Endothelial cell (in vitro differentiated cells): ENCODE results near the gene LEMD1. TPM values are rescaled to one million over a fixed set of nuclear protein-coding genes. Genes with fewer than 3 reads are reported as not detected.

Source experiments
- DNase-seq: peaks from one replicate; pipeline ENCODE4 v3.0.0; 2021; ENCODE audit warnings: low spot score
- H3K27ac Mint-ChIP-seq: one replicate; pipeline ENCODE4 v1.8.0; 2021; ENCODE audit warnings: mixed read lengths, inconsistent platforms; ENCODE audit not compliant: unreplicated experiment
- H3K27me3 Mint-ChIP-seq: one replicate; pipeline ENCODE4 v1.8.0; 2021; ENCODE audit warnings: mild to moderate bottlenecking, moderate library complexity, mixed read lengths, inconsistent platforms; ENCODE audit not compliant: unreplicated experiment
- H3K36me3 Mint-ChIP-seq: one replicate; pipeline ENCODE4 v1.8.0; 2021; ENCODE audit warnings: mild to moderate bottlenecking, low read depth, mixed read lengths, inconsistent platforms; ENCODE audit not compliant: unreplicated experiment
- H3K4me1 Mint-ChIP-seq: one replicate; pipeline ENCODE4 v1.8.0; 2021; ENCODE audit warnings: mild to moderate bottlenecking, mixed read lengths, inconsistent platforms; ENCODE audit not compliant: unreplicated experiment
- H3K4me3 Mint-ChIP-seq: one replicate; pipeline ENCODE4 v1.8.0; 2021; ENCODE audit warnings: mild to moderate bottlenecking, mixed read lengths, inconsistent platforms; ENCODE audit not compliant: unreplicated experiment
- H3K9me3 Mint-ChIP-seq: one replicate; pipeline ENCODE4 v1.8.0; 2021; ENCODE audit warnings: mixed read lengths, inconsistent platforms; ENCODE audit not compliant: unreplicated experiment
- CTCF ChIP-seq: fragments of 200-600 bp; sonication (generic); IDR thresholded peaks from one replicate; pipeline ENCODE4 v1.5.0; 2021; ENCODE audit warnings: antibody characterized with exemption; ENCODE audit not compliant: unreplicated experiment
- total RNA-seq: library from RNA; stranded (reverse); fragmentation: NEBNext Ultra II Directional; extraction: Animal tissue kit (Norgen Biotek cat#: 25700); gene quantifications from one replicate; pipeline ENCODE4 v1.2.1, GENCODE V29; 2021; ENCODE audit not compliant: unreplicated experiment

LEMD1 gene
- total RNA-seq, 1 donor from 2014 or later = 3.0 TPM

GRCh38 chr1:205451202-205451601, 29.3 kb upstream of the LEMD1 start:
- H3K9me3 Mint-ChIP-seq = no peaks in the 10 kb centered on the region
- peak overlapping the region; percentile 80 for H3K27ac Mint-ChIP-seq
- H3K36me3 Mint-ChIP-seq = peaks cover under 1% of the 10 kb centered on the region
- TF ChIP-seq CTCF = no peak
- peaks cover 42% of the 10 kb centered on the region for H3K4me1 Mint-ChIP-seq
- H3K4me3 Mint-ChIP-seq = peak overlapping the region; percentile 47
- peaks cover 16% of the 10 kb centered on the region for H3K27me3 Mint-ChIP-seq
- DNase-seq = no peak

GRCh38 chr1:205450448-205450847, 28.6 kb upstream of the LEMD1 start:
- Mint-ChIP-seq H3K4me1 (peaks cover 48% of the 10 kb centered on the region), H3K4me3 (no peak overlapping the region), H3K27me3 (peaks cover 14% of the 10 kb centered on the region), H3K27ac (peak overlapping the region; percentile 80), H3K36me3 (peaks cover 2% of the 10 kb centered on the region), H3K9me3 (no peaks in the 10 kb centered on the region)
- no peak for TF ChIP-seq CTCF
- no peak for DNase-seq

GRCh38 chr1:205449750-205450443, 28.0 kb upstream of the LEMD1 start:
- peaks cover 14% of the 10 kb centered on the region for H3K27me3 Mint-ChIP-seq
- H3K4me1 Mint-ChIP-seq = peaks cover 52% of the 10 kb centered on the region

GRCh38 chr1:205449254-205449749, 27.4 kb upstream of the LEMD1 start:
- Mint-ChIP-seq H3K27ac (no peak overlapping the region), H3K9me3 (no peaks in the 10 kb centered on the region), H3K36me3 (peaks cover 2% of the 10 kb centered on the region), H3K4me3 (peak overlapping the region; percentile 83), H3K27me3 (peaks cover 9% of the 10 kb centered on the region), H3K4me1 (peaks cover 52% of the 10 kb centered on the region)
- no peak for DNase-seq
- no peak for TF ChIP-seq CTCF

More at GRCh38 chr1:205449750-205450443, 28.0 kb upstream of the LEMD1 start:
- Mint-ChIP-seq H3K36me3 (peaks cover 2% of the 10 kb centered on the region), H3K27ac (no peak overlapping the region), H3K9me3 (no peaks in the 10 kb centered on the region), H3K4me3 (peak overlapping the region; percentile 83)
- peak; percentile 41 for DNase-seq
- TF ChIP-seq CTCF = peak; percentile 25

- Mint-ChIP-seq H3K27ac (no peak overlapping the region), H3K36me3 (peaks cover 2% of the 10 kb centered on the region), H3K4me3 (peak overlapping the region; percentile 70), H3K9me3 (no peaks in the 10 kb centered on the region), H3K4me1 (peaks cover 57% of the 10 kb centered on the region), H3K27me3 (peaks cover 10% of the 10 kb centered on the region)
- DNase-seq = no peak
- no peak for TF ChIP-seq CTCF
Measured at GRCh38 chr1:205448540-205449253, 26.8 kb upstream of the LEMD1 start.
